ENCODE measurements around the gene KIAA0825. TPM values are rescaled to one million over a fixed set of nuclear protein-coding genes. Genes with fewer than 3 reads are reported as not detected.

Gene KIAA0825
- total and polyA plus RNA-seq, 4 donors = 0.54 to 4.3 (median 3.7) TPM; not detected in 1

DNA sequence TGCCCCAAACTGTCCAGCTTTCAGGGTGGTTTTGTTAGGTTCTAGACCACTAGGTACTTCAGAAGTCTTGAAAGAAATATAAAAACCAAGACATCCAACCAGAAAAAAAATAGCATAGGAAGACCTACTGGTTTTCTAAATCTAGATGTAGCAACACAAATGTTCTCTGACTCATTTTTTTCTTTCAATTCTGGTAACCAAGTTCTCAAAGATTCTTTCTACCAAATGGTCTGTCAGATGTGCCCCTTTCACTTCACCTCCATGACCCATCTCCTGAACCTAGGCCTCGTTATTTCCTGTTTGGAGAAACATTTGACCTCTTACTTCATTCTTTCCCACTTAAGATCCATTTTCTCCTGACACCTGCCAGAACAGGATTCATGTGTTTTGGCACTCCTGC, 355.3 kb downstream of the KIAA0825 start:
- DNase-seq (no peak), ATAC-seq (ENCODE audit: low FRiP score) (no peak)
- Histone ChIP-seq H3K36me3 (ENCODE audit: control insufficient read depth in 1 of 2, insufficient read depth in 2 of 2, low read length in 1 of 2) (no peaks in the 10 kb centered on the region), H3K27ac (ENCODE audit: low read depth in 1 of 2, low read length in 2 of 2) (no peak overlapping the region), H3K4me3 (ENCODE audit: low read length in 2 of 2) (no peak overlapping the region), H3K9me3 (ENCODE audit: control insufficient read depth, low read length) (no peaks in the 10 kb centered on the region), H3K27me3 (ENCODE audit: control insufficient read depth in 1 of 2, insufficient read depth in 2 of 2, low read length in 1 of 2) (no peaks in the 10 kb centered on the region), H3K4me1 (ENCODE audit: control insufficient read depth in 1 of 2, insufficient read depth in 2 of 2, low read length in 2 of 2) (no peaks in the 10 kb centered on the region)
- 46 to 56% methylated on average over 1 of the region's 1 CpG for WGBS, 2 donors
- intact Hi-C loops (cut with DNase I) = no loop called here

DNA sequence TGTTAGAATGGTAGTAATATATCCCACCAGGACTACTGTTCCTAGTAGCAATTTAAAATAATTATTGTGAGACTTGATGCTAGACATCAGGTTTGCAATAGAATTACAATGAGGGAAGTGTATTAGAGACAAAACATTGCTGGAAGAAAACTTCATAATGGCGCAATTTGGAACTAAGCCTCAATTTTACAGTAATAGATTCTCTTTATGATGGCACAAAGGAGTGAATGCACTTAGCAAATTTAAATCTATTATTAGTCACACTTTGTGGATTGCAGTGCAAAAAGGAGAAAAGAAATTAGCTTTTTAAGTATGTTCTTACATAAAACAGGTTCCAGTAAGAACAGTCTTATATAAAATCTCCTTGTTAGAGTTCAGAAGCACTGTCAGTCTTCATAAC, 358.3 kb downstream of the KIAA0825 start:
- H3K27ac ChIP-seq (ENCODE audit: low read depth in 1 of 2, low read length in 2 of 2) = no peak overlapping the region
- intact Hi-C loops (cut with DNase I) = no loop called here
- DNase-seq (no peak), ATAC-seq (ENCODE audit: low FRiP score) (no peak)
- H3K36me3 ChIP-seq (ENCODE audit: control insufficient read depth in 1 of 2, insufficient read depth in 2 of 2, low read length in 1 of 2) = no peaks in the 10 kb centered on the region
- H3K4me3 ChIP-seq (ENCODE audit: low read length in 2 of 2) = no peak overlapping the region
- 98% methylated on average over 1 of the region's 1 CpG for WGBS, 2 donors
- H3K9me3 ChIP-seq (ENCODE audit: control insufficient read depth, low read length) = no peaks in the 10 kb centered on the region
- no peaks in the 10 kb centered on the region for H3K27me3 ChIP-seq (ENCODE audit: control insufficient read depth in 1 of 2, insufficient read depth in 2 of 2, low read length in 1 of 2)
- H3K4me1 ChIP-seq (ENCODE audit: control insufficient read depth in 1 of 2, insufficient read depth in 2 of 2, low read length in 2 of 2) = no peaks in the 10 kb centered on the region

DNA sequence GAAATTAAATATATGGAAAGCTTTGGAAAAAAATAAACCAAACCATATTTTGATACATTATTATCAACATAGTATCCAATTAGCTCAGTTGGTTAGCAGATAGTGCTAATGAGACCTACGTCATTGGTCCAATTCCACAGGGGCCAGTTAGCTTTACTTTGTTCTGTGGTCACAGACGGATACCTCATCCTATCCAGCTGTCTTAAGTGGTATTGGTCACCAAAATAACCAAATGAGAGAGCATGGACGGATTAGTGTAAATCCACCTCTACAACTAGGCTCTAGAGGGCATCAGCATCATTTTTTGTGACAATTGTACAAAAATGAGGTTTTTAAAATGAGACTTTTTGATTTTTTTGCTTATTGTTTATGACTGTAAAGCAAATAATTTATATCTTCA, 364.2 kb downstream of the KIAA0825 start:
- WGBS, 2 donors = 80 to 82% methylated on average over 3 of the region's 3 CpGs
- intact Hi-C loops (cut with DNase I) = no loop called here
- H3K4me3 ChIP-seq (ENCODE audit: low read length in 2 of 2) = no peak overlapping the region
- no peak overlapping the region for H3K27ac ChIP-seq (ENCODE audit: low read depth in 1 of 2, low read length in 2 of 2)
- no peaks in the 10 kb centered on the region for H3K36me3 ChIP-seq (ENCODE audit: control insufficient read depth in 1 of 2, insufficient read depth in 2 of 2, low read length in 1 of 2)
- DNase-seq = no peak
- H3K4me1 ChIP-seq (ENCODE audit: control insufficient read depth in 1 of 2, insufficient read depth in 2 of 2, low read length in 2 of 2) = no peaks in the 10 kb centered on the region
- H3K9me3 ChIP-seq (ENCODE audit: control insufficient read depth, low read length) = no peaks in the 10 kb centered on the region
- no peaks in the 10 kb centered on the region for H3K27me3 ChIP-seq (ENCODE audit: control insufficient read depth in 1 of 2, insufficient read depth in 2 of 2, low read length in 1 of 2)
- ATAC-seq (ENCODE audit: low FRiP score) = no peak

DNA sequence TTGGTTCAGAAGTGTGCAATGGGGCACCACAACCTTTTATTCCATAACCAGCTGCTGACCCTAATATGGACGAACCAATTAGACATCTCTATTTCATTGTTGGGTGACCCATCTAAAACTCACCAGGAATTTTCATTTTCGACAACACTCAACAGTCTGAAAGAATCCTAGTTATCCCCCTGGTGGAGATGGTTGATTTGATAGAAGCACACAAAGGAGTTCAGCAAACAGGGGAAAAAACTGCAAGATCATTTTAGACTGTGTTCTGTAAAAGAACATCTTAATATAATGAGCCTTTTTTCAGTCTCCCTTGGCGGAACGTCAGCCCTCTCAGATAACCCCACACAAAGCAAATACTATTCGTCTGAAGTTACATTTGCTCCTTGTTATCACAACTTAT, 367.4 kb downstream of the KIAA0825 start:
- no peaks in the 10 kb centered on the region for H3K4me1 ChIP-seq (ENCODE audit: control insufficient read depth in 1 of 2, insufficient read depth in 2 of 2, low read length in 2 of 2)
- H3K9me3 ChIP-seq (ENCODE audit: control insufficient read depth, low read length) = no peaks in the 10 kb centered on the region
- H3K4me3 ChIP-seq (ENCODE audit: low read length in 2 of 2) = no peak overlapping the region
- DNase-seq (no peak), ATAC-seq (ENCODE audit: low FRiP score) (no peak)
- intact Hi-C loops (cut with DNase I) = no loop called here
- no peak overlapping the region for H3K27ac ChIP-seq (ENCODE audit: low read depth in 1 of 2, low read length in 2 of 2)
- H3K27me3 ChIP-seq (ENCODE audit: control insufficient read depth in 1 of 2, insufficient read depth in 2 of 2, low read length in 1 of 2) = no peaks in the 10 kb centered on the region
- 72 to 73% methylated on average over 5 of the region's 5 CpGs for WGBS, 2 donors
- no peaks in the 10 kb centered on the region for H3K36me3 ChIP-seq (ENCODE audit: control insufficient read depth in 1 of 2, insufficient read depth in 2 of 2, low read length in 1 of 2)

DNA sequence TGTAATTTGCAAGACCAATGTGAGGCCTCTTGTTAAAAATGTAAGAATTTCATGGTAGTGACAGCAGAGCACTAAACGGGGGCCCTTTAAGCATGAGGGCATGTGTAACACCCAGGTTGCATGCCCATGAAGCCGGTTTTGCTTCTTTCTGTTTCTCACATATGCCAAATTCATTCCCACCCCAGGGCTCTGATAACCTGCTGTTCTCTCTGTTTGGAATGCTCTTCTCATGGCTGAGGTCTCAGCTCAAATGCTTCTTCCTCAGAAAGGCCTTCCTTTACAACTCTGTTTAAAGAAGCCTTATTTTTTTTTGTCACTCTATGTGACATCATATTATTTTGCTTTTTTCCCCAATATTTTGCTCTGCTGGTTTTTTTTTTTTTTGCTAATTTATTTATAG, 369.0 kb downstream of the KIAA0825 start:
- 51 to 56% methylated on average over 2 of the region's 2 CpGs for WGBS, 2 donors
- no peak for ATAC-seq (ENCODE audit: low FRiP score)
- no peak for DNase-seq
- no peaks in the 10 kb centered on the region for H3K36me3 ChIP-seq (ENCODE audit: control insufficient read depth in 1 of 2, insufficient read depth in 2 of 2, low read length in 1 of 2)
- no peaks in the 10 kb centered on the region for H3K9me3 ChIP-seq (ENCODE audit: control insufficient read depth, low read length)
- H3K27me3 ChIP-seq (ENCODE audit: control insufficient read depth in 1 of 2, insufficient read depth in 2 of 2, low read length in 1 of 2) = no peaks in the 10 kb centered on the region
- H3K4me1 ChIP-seq (ENCODE audit: control insufficient read depth in 1 of 2, insufficient read depth in 2 of 2, low read length in 2 of 2) = no peaks in the 10 kb centered on the region
- H3K4me3 ChIP-seq (ENCODE audit: low read length in 2 of 2) = no peak overlapping the region
- H3K27ac ChIP-seq (ENCODE audit: low read depth in 1 of 2, low read length in 2 of 2) = no peak overlapping the region
- intact Hi-C loops (cut with DNase I) = no loop called here

DNA sequence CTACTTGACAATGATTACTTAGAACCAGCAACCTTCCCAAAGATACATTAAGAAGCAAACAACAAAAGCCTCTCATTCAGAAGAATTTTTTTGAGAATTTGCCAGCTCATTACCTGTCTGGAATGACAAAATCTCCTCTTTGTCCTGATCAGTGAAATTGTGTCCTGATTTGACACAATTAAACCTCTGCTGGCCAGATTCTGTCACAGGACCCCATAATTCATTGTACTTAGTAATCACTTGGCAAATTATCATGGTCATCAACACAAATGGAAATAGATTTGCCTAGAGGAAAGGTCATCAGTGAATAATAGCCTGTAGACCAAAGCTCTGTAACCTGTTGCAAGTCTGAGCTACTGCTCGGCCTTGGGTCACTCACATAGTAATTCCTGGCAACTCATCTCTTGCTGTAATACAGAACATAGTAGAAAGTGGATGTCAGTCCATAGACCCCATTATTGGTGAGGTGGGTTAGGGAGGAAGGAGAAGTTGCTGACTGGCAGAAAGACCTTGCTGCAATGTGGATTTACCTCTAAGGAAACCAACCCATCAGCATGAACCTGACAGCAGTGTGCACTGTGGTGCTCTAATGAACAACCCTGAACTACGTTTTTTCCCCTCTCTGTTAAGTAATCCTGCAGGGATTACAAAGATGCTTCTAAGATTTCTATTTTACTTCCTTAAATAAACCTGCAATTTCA, 370.1 kb downstream of the KIAA0825 start:
- WGBS, 2 donors = 82 to 83% methylated on average over 2 of the region's 2 CpGs
- intact Hi-C loops (cut with DNase I) = no loop called here
- no peak overlapping the region for H3K27ac ChIP-seq (ENCODE audit: low read depth in 1 of 2, low read length in 2 of 2)
- H3K36me3 ChIP-seq (ENCODE audit: control insufficient read depth in 1 of 2, insufficient read depth in 2 of 2, low read length in 1 of 2) = no peaks in the 10 kb centered on the region
- no peak overlapping the region for H3K4me3 ChIP-seq (ENCODE audit: low read length in 2 of 2)
- no peak for DNase-seq
- no peaks in the 10 kb centered on the region for H3K9me3 ChIP-seq (ENCODE audit: control insufficient read depth, low read length)
- no peak for ATAC-seq (ENCODE audit: low FRiP score)
- H3K4me1 ChIP-seq (ENCODE audit: control insufficient read depth in 1 of 2, insufficient read depth in 2 of 2, low read length in 2 of 2) = no peaks in the 10 kb centered on the region
- no peaks in the 10 kb centered on the region for H3K27me3 ChIP-seq (ENCODE audit: control insufficient read depth in 1 of 2, insufficient read depth in 2 of 2, low read length in 1 of 2)

DNA sequence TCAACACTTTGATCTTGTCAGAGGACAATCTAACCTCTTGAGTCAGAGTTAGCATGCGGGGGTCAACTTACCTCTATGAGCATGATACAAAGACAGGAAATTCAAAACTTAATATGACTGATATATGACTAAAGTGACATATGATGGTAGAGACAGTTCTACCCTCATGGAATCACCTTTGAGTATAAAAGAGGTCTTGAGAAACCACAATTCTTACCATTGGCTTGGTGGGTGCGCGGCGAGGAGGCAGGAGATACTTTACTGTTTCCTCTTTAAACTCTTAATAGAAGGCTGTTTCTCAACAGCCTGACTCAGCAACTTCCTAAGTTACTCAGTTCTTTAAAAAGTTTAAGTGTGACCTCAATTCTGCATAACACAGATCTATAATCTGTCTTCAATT, 372.8 kb downstream of the KIAA0825 start:
- no peak for ATAC-seq (ENCODE audit: low FRiP score)
- WGBS, 2 donors = 95 to 98% methylated on average over 4 of the region's 4 CpGs
- intact Hi-C loops (cut with DNase I) = no loop called here

DNA sequence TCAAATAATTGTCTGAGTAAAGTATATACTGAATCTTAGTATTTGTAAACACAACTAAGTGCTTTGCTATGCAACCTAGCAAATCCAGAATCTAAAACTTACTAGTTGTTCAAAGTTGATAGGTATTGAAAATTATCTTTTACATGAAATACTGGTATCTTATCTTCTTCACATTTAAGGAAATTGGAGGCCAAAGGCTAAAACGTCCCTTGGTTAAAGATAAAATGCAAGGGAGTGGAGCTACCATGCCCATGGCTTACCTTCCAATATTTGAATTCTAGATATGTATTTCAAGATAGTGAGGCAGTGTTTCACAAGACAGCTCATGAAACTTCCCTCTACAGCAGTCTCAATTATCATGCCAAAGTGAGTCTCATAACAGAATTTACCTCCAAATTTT, 373.5 kb downstream of the KIAA0825 start:
- DNase-seq (no peak), ATAC-seq (ENCODE audit: low FRiP score) (no peak)
- H3K9me3 ChIP-seq (ENCODE audit: control insufficient read depth, low read length) = no peaks in the 10 kb centered on the region
- H3K4me1 ChIP-seq (ENCODE audit: control insufficient read depth in 1 of 2, insufficient read depth in 2 of 2, low read length in 2 of 2) = no peaks in the 10 kb centered on the region
- intact Hi-C loops (cut with DNase I) = no loop called here
- no peak overlapping the region for H3K27ac ChIP-seq (ENCODE audit: low read depth in 1 of 2, low read length in 2 of 2)
- H3K36me3 ChIP-seq (ENCODE audit: control insufficient read depth in 1 of 2, insufficient read depth in 2 of 2, low read length in 1 of 2) = no peaks in the 10 kb centered on the region
- WGBS, 2 donors = 60 to 69% methylated on average over 1 of the region's 1 CpG
- no peak overlapping the region for H3K4me3 ChIP-seq (ENCODE audit: low read length in 2 of 2)
- H3K27me3 ChIP-seq (ENCODE audit: control insufficient read depth in 1 of 2, insufficient read depth in 2 of 2, low read length in 1 of 2) = no peaks in the 10 kb centered on the region

More for the DNA sequence above, 372.8 kb downstream of the KIAA0825 start:
- Histone ChIP-seq H3K9me3 (ENCODE audit: control insufficient read depth, low read length) (no peaks in the 10 kb centered on the region), H3K27ac (ENCODE audit: low read depth in 1 of 2, low read length in 2 of 2) (no peak overlapping the region), H3K4me1 (ENCODE audit: control insufficient read depth in 1 of 2, insufficient read depth in 2 of 2, low read length in 2 of 2) (no peaks in the 10 kb centered on the region), H3K36me3 (ENCODE audit: control insufficient read depth in 1 of 2, insufficient read depth in 2 of 2, low read length in 1 of 2) (no peaks in the 10 kb centered on the region), H3K4me3 (ENCODE audit: low read length in 2 of 2) (no peak overlapping the region), H3K27me3 (ENCODE audit: control insufficient read depth in 1 of 2, insufficient read depth in 2 of 2, low read length in 1 of 2) (no peaks in the 10 kb centered on the region)
- DNase-seq = no peak

DNA sequence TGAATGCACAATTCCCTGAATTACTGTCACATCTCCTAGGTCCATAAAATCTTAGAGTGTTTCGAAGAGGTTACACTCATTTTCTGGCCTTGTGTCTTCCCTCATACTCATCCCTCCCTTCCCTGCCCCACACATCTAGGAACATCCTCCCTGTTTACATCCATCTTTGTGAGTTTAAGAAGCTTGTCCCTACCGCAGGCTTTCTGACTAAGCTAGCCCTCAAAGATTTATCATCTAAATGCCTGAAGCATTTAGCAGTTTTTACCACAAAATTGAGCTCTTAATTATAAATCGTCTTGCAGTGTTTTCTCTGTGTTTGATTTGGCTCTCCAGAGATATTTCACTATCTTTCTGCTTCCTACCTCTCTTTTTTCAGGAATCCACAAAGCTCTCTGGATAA, 374.8 kb downstream of the KIAA0825 start:
- DNase-seq = no peak
- Histone ChIP-seq H3K27ac (ENCODE audit: low read depth in 1 of 2, low read length in 2 of 2) (no peak overlapping the region), H3K36me3 (ENCODE audit: control insufficient read depth in 1 of 2, insufficient read depth in 2 of 2, low read length in 1 of 2) (no peaks in the 10 kb centered on the region), H3K4me1 (ENCODE audit: control insufficient read depth in 1 of 2, insufficient read depth in 2 of 2, low read length in 2 of 2) (no peaks in the 10 kb centered on the region), H3K27me3 (ENCODE audit: control insufficient read depth in 1 of 2, insufficient read depth in 2 of 2, low read length in 1 of 2) (no peaks in the 10 kb centered on the region), H3K9me3 (ENCODE audit: control insufficient read depth, low read length) (no peaks in the 10 kb centered on the region), H3K4me3 (ENCODE audit: low read length in 2 of 2) (no peak overlapping the region)
- WGBS, 2 donors = 56 to 61% methylated on average over 3 of the region's 3 CpGs
- intact Hi-C loops (cut with DNase I) = no loop called here
- ATAC-seq (ENCODE audit: low FRiP score) = no peak
